Mucosa of gallbladder (tissue), 1 donor: ENCODE measurements around the gene PHF21A. TPM values are rescaled to one million over a fixed set of nuclear protein-coding genes. Genes with fewer than 3 reads are reported as not detected.
"Not testable (repeated sequence)": the region's sequence is repeated elsewhere in the genome, so short reads cannot be mapped to it uniquely, and the experiment has no call there.

Source experiments
- DNase-seq: peaks from one replicate; pipeline ENCODE4 v3.0.0-alpha.2; 2020; ENCODE audit warnings: low spot score
- total RNA-seq: library from RNA; stranded (reverse); gene quantifications from one replicate; pipeline ENCODE4 v1.2.1, GENCODE V29; 2021
- donor health status: DM: no; HTN: no; CAD: no.

The PHF21A gene
- total RNA-seq, 1 donor from 2014 or later, result 43.8 TPM

- DNase-seq, result no peak
Measured at GRCh38 chr11:46036969-46037368, 84.3 kb downstream of the PHF21A start.

GRCh38 chr11:46036009-46036408 is 85.2 kb downstream of the PHF21A start:
- no peak for DNase-seq

GRCh38 chr11:46034041-46034440 is 87.2 kb downstream of the PHF21A start:
- no peak for DNase-seq

GRCh38 chr11:46026606-46027293 is 94.5 kb downstream of the PHF21A start:
- DNase-seq, result no peak

- no peak for DNase-seq
Measured at GRCh38 chr11:46020084-46020599, 101.1 kb downstream of the PHF21A start.

- DNase-seq, result no peak
Measured at GRCh38 chr11:46018651-46019050, 102.6 kb downstream of the PHF21A start.

GRCh38 chr11:46017341-46017740 is 103.9 kb downstream of the PHF21A start:
- DNase-seq, result no peak

GRCh38 chr11:46015941-46016340 is 105.3 kb downstream of the PHF21A start:
- DNase-seq, result no peak

- not testable (repeated sequence) for DNase-seq
Measured at GRCh38 chr11:46014168-46014567, 107.1 kb downstream of the PHF21A start.

GRCh38 chr11:46012185-46012584 is 109.1 kb downstream of the PHF21A start:
- no peak for DNase-seq

- no peak for DNase-seq
Measured at GRCh38 chr11:46010100-46010499, 111.2 kb downstream of the PHF21A start.

- no peak for DNase-seq
Measured at GRCh38 chr11:46009647-46010046, 111.6 kb downstream of the PHF21A start.

GRCh38 chr11:46006418-46007070 is 114.7 kb downstream of the PHF21A start:
- DNase-seq, result peak; percentile 45

GRCh38 chr11:46003572-46003971 is 117.7 kb downstream of the PHF21A start:
- no peak for DNase-seq

- DNase-seq, result no peak
Measured at GRCh38 chr11:46002189-46002588, 119.1 kb downstream of the PHF21A start.

- DNase-seq, result no peak
Measured at GRCh38 chr11:46001448-46001914, 119.8 kb downstream of the PHF21A start.

- DNase-seq, result no peak
Measured at GRCh38 chr11:45997599-45997998, 123.7 kb downstream of the PHF21A start.

GRCh38 chr11:45995342-45995734 is 125.9 kb downstream of the PHF21A start:
- no peak for DNase-seq

- no peak for DNase-seq
Measured at GRCh38 chr11:45994371-45995341, 126.6 kb downstream of the PHF21A start.

- DNase-seq, result peak; percentile 58
Measured at GRCh38 chr11:45993531-45994001, 127.7 kb downstream of the PHF21A start.

GRCh38 chr11:45988921-45989320 is 132.3 kb downstream of the PHF21A start:
- no peak for DNase-seq

GRCh38 chr11:45985212-45985611 is 136.0 kb downstream of the PHF21A start:
- no peak for DNase-seq
